Stimulated activated CD8-positive, alpha-beta memory T cell treated with anti-CD3 and anti-CD28 coated beads, Interleukin-15, amount 100 ng/mL, for 4 hours (primary cell): ENCODE data around the gene CIAO3.

Experiments used
- DNase-seq, 2 donors: peaks; one replicate each; pipeline ENCODE4 v3.0.0-alpha.2; 2020; ENCODE audit warnings: low read depth in 2 of 2

The CIAO3 gene

DNA sequence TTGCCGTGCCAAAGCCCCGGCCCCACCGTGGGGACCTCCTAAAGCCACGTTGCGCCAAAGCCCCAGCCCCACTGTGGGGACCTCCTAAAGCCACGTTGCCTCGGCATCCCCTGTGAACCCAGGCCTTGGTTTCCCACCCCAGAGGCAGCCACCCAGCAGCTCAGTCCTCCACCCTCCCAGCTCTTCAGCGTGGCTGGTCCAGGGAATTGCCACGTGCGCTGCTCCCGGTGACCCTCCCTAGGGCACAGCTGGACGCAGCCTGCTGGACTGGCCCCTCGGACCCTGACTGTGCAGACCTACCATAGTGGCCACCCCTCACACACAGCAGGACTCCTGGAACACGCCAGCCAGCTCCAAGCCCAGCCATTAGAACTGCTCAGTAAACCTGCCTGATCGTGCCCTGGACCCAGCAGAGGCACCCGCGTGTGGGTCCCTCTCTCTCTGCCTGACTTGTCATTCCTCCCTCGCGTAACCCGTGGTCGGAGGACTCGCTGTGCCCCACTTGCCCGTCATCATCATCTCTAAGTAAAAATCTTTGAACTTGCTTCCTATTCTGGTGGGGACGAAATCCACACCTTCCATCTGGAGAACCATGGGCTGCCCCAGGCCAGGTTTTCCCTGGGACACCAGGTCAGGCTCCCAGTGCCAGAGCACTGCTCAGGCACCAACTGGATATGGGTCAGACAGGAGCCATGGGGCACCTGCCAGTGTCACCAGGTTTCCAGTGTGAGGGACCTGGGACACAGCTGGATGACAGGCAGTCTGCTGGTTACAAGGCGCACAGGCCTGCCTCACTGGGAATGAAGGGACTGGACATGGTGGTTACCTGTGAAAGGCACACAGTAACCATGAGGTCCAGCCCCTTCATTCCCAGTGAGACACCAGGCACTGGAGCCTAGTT lies 5.6 kb downstream of the CIAO3 start:
- no peak for DNase-seq

DNA sequence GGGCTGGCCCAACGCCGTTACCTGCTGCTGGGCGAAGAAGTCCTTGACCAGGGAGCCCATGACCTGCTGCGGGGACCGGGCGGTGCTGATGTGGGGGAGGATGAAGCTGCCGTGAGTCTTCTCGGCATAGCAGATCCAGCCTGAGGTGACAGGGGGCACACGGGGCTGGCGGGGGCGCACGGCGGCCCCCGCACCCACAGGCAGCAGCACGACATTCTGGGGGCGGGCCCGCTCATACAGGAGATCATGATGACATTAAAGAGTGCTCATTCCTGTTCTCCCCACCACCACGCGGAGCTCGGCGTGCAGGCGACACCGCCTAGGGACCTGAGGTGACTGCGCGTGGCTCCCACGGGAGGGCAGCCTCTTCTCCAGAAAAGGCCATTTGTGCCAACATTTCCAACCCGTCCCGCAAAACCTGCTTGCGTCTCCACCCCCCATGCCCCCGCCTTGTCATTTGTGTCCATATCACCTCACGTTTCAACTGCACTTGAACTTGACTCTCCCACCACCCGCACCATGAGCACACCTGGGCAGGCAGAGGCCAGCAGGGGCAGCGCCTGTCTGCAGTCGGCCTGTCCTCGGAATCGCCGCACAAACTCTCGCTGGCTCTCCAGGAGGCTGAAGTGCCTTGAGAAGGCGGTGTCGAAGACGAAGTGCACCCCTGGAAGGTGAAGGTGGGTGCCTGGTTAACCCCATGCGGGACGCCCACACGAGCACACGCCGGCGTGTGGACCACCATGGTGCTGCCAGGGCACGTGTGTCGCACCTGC lies 6.4 kb downstream of the CIAO3 start:
- no peak for DNase-seq

DNA sequence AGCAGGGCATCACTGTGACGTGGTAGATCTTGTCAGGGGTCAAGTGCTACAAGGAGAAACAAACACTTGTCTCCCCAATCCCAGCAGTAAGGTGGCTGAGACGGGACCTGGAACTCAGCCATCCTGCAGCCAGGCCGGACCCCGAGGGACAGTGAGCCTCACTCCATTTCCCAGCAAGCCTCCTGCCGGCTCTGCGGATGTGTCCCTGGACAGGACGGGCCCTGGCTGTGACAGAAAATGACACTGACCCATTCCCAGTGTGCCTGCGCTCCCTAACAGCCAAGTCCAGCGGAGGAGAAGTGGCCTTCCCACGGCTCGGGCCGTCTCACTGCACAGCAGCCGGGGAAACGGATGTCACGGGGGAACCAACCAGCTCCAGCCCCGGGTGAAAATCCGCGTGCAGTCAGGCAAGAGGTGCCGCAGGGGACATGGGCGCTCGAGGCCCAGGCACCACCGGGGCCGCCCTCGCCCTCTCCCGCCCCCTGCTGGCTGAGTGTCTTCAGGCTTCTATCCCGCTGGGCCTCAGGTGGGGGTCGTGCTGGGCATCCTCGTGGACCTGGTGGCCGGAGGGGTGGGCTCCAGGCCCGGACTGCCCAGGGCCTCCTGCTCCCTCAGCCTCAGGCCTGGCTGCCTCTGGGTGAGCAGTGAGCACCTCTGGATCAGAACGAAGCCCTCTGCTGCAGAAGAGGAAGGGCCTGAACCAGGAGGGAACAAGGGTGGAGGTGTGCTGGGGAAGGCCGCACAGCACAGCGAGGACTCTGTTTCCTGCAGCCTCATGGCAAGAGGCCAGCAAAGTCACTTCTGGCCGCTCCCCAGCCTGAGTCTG lies 7.2 kb downstream of the CIAO3 start:
- no peak for DNase-seq

DNA sequence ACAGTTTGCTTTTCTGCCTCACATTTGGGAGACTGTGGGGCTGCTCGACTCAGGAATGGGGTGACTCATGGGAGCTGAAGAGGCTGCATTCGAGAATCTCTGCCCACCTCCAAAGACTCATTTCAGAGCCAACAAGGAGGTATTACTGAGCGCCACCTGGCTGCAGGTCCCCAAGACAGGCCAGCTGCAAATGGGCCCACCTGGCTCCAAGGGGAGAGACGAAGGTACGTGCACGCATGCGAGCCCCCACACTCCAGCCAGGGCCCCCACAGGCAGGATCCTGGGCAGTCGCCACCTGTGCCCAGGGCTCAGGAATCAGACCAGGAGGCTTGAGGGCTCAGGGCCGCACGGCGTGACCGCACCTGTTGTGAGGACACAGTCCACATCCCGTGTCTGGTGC lies 7.9 kb downstream of the CIAO3 start:
- no peak for DNase-seq

DNA sequence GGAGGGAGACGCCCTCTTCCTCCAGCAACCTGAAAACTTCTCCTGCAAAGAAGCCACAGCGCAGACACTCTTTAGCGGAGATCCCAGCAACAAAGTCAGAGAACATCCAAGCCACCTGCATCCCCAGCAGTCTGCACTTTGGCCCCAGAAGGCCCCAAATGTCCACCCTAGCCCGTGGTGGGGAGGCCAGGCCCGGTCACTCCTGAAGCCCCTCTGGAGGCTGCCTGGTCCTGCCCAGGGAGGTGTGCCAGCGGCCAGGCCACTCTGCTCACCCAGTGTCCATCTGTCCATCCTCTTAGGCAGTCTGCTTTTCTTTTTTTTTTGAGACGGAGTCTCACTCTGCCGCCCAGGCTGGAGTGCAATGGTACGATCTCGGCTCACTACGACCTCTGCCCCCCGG lies 8.5 kb downstream of the CIAO3 start:
- DNase-seq, result no peak

DNA sequence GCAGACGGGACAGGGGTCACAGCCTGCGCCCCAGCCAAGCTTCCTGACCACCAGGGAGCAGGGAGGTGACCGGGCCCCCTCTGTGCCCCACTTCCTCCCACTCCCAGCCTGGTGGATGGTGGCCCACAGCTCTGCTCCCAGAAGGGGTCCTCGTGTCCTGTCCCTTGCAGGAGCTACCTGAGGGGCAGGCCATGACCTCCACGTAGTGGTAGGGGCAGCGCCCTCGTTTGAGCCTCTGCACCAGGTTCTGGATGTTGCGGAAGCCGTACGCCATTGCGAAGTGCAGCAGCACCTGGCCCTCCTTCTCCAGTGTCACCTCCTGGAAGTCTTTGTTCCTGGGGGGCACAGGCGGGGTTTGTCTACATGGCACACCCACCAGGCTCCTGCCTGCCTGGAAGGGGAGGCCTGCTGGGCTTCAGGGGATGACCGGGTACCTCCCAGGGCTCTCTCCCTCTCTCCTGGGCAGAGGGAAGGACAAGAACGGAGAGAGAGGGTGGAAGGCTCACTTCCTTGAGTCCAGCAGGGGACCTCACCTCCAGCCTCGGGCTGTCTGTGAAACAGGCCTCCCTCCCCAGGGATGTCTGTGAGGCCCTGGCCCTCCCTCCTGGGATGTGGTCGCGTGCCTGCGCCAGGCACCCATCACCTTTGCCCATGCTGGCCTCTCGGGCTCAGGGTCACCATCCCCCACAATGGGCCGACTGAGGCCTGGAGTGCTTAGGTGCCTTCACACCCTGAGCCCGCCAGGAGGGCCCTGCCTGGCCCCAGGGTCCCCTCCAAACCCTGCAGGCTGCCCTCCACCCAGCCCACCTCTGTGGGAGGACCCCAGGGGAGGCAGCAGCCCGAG lies 9.9 kb downstream of the CIAO3 start:
- DNase-seq, result no peak

DNA sequence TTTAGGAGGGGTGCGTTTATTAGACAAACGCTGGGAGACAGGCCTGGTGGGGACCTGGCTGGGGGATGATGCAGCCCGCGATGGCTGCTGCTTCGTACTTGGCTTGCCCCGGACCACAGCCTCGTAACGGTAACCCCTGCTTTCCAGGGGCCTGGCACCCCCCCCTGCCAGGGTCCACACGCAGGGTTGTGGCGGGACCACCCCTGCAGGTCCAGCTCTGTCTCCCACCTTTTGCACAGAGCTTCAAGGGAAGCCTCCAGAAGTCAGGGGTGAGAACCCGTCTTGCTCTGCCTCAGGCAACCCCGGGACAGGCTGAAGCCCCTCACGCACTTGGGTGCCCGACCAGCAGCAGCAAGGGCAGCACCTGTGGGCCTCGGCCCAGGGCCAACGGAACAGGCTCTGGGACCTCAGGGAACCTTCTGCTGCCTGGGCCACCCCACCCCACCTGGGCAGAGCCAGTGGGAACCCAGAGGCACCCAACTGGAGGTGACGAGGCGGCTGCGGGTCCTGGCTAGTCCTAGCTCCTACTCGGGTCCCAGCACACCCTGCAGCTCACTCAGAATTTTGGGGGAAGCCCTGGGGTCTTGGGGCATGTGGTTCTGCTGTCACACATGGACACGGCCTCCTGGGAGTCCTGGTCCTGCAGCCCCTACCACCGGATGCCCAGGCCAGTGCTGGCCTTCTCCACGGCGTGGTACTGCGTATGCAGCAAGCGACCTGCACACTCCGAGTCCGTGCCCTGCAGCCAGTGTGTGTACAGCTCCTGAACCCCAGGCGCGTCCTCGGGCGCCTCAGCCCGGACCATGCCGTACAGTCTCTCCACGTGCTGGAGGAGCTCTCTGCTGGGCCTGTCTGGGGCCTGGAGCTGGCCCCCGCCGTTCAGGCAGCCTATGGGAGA lies 10.8 kb downstream of the CIAO3 start:
- no peak for DNase-seq

DNA sequence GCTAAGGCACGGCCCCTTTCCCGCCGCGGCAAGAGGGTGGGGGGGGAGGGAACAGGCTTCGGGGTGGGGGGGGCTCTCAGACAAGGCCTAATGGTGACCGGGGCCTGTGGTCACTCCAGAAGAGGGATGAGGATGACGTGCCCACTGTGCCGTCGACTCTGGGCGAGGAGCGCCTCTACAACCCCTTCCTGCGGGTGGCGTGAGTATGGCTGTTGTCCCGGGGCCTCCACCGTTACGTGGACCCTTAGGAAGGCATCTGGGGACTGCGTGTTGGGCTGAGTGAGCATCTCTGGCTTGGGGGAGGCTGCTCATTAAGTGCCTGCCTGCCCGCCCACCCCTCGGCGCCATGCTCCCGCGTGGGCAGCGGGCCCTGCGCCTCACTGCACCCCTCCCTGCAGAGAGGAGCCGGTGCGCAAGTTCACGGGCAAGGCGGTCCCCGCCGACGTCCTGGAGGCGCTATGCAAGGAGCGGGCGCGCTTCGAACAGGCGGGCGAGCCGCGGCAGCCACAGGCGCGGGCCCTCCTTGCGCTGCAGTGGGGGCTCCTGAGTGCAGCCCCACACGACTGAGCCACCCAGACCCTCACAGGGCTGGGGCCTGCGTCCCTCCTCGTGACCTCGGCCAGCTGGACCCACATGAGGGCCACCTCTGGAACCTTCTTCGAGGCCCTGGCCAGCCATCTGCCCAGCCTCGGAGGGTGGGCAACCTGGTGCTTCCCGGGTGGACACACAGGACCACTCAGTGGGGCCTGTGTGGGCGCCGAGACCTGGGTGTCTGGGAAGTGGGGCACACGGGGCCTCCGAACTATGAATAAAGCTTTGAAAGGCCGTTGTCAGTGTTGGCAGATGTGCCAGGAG lies 11.7 kb downstream of the CIAO3 start:
- no peak for DNase-seq

DNA sequence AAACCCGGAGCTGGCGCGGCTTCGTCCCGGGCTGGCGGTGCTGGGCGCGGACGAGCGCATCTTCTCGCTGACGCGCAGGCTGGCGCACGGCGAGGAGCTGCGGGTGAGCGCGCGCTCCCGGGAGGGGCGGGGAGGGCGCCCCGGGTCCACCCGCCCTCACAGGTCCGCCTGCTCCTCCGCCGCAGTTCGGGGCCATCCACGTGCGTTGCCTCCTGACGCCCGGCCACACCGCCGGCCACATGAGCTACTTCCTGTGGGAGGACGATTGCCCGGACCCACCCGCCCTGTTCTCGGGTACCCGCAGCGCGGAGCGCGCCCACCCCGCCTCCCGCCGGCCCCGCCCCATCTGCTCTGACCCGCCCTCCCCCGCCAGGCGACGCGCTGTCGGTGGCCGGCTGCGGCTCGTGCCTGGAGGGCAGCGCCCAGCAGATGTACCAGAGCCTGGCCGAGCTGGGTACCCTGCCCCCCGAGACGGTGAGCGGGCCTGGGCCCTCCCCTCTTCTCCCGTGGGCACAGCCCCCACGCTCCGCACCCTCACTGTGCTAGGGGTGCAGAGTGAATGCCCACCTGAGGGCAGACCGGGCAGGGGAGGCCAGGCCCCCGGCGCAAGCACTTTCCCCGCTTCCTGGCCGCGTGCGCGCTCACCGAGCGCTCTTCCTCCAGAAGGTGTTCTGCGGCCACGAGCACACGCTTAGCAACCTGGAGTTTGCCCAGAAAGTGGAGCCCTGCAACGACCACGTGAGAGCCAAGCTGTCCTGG lies 12.5 kb downstream of the CIAO3 start:
- DNase-seq, result peak in 1 of 2 donors; percentile 49

DNA sequence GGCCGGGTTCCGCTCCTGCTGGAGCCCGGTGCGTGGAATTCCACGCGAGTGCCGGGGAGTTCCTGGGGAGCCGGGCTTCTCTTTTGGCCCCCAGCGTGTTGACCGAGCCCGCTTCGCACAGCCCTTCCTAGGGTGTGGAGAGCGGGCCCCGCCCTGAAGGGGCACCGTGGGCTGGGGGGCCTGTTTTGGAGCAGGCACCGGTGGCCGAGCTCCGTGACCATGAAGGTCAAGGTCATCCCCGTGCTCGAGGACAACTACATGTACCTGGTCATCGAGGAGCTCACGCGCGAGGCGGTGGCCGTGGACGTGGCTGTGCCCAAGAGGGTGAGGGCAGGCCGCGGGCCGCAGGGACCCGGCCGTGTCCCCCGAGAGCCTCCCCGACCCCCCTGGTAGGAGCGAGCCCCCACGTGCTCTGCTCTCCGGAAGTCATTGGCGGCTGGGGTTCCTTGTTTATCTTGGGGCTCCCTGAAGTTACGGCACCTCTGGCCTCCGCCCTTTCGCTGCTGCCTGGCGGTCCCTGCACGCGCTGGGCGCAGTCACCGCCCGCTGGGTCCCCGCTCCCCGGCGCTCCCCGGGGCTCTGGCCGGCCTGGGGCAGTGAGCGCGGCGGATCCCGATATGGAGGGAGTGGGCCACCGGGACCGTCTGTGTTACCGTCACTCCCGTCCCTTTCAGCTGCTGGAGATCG lies 13.4 kb downstream of the CIAO3 start:
- DNase-seq, result no peak

DNA sequence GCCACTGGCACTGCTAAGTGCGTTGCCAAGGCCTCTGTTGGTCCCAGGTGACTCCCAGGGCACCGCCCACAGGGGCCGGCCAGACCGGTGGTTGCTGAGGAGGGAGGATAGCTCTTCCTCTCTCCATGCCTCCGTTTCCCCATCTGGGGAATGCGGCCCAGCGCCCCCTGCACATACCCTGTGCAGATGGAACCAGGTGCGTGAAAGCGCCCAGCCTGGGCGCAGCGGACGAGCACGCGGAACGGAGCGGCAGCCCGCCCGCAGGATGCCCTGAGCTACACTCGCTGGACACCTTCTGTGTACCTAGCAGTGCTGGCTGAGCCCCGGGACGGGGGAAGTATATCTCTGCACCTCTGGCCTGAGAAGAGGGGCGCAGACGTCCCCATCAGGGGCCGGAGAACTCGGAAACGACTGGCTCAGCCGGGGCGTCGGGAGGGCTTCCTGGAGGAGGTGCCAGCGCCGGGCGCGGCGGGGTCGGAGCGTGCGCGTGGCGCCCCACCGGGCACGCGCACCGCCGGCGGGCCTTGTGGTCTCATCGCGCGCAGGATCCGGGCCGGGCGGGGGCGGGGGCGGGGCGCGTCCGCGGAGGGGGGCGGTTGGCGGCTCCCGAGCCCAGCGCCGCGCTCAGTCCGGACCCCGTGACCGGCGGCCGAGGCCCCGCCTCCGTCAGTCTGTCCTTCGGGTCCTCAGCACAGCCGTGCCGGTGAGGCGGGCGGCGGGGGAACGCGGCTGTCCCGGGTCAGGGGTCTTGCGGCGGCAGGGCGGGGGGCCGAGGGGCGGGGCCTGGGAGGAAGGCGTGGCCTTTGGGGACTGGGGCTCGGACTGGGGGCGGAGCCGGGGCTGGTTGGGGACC lies 14.1 kb downstream of the CIAO3 start, which contains the start of the genes CCDC78 and HAGHL:
TSS of gene CCDC78 (minus strand) at position 6 of the 853 bp plus-strand sequence. CDS start 76 bp downstream, outside the sequence.
TSS of gene HAGHL (plus strand) at position 669 of the 853 bp plus-strand sequence. CDS start 404 bp downstream, outside the sequence.
- peak; percentile 37 to 45 for DNase-seq

DNA sequence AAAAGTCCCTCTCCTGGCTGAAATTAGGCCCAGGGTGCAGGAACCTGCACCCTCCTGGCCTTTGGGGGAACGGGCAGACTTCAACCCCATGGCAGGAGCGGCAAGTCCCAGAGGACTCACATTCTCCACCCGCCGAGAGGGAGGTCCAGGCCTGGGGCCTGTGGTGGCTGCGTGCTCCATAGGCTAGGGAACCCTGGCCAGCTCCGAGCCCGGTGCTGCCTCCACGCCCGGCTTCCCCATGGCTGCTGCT lies 14.7 kb downstream of the CIAO3 start:
- no peak for DNase-seq

DNA sequence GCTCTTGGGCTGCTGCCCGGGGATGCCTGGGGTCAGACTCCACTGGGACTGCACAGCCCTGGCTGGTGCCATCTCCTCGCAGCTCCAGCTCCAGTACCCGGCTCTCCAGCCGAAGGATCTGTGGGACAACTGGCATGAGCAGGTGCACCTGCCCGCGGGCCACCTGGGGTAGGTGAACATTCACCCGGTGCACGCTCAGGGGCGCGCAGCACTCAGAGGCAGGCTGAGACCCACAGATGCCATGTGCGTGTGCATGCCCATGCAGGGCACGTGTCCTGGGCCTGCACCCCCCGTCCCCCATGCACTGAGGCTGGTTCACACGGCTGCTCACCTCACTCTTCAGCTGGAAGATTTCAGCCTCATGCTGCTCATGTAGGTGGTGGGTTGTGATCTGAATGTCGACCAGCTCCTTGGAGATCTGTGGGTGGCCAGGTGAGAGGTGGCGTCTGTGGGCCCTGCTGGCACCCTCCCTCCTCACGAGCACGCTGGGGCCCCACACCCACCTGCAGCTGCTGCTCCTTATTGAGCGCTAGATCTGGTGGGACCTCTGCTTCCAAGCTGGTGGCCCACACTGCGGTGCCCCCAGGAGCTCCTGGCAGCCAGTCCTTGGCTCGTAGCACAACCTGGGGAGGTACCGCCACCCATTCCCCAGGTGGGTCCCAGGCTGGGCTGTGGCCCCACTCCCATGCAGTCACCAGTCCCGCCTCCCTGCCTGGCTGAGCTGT lies 15.2 kb downstream of the CIAO3 start:
- DNase-seq, result no peak

DNA sequence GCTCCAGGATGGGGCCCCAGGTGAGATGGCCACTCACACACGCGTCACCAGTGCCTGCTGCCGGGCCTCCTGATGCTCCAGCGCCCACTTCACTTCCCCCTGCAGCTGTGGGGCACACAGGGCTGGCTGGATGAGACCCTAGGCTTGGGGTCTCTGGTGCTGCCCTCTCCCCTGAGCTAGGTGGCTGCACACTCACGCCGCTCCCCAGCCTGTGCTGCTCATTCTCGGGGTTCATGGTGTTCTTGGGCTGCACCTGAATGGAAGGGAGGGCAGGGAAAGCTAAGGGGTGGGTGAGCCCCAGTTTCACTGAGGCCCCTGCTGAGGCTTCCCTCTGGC lies 15.8 kb downstream of the CIAO3 start:
- DNase-seq, result no peak

DNA sequence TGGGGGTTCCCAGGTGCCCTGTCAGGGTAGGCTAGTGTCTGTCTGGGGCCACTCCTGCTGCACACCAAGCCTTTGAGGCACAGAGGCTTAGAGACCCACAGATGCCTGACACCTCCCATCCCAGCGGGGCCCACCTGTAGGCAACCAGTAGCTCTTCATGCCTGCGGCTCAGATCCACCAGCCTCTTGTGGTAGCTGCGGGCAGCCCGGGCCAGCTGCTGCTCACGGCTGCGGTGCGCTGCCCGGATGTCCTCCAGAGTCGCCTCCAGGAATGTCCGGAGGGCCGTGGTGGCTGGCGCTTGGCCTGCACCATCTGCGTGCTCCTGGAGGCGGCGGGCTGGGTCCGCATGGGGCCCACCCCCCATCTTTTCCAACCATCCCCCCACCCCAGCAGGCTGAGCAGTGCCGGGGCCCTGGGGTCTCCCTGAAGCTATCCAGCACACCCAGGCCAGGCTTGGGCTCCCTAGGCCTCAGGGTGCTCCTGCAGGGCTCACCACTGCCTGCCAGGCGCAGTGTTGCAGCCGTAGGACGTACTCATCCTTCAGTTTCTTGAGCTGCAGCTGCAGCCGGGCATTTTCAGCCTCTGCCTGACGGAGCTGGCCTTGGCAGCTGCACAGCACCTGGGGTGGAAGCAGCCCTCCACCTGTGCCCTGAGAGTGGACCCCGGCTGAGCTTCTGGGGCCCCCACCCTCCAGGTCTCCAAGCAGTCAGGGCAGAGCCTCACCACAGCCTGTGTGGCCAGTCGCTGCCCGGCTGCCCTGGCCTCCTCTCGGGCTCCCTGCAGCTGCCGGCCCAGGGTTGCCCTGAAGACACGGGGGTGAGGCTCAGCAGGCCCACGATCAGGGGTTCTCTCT lies 16.4 kb downstream of the CIAO3 start:
- no peak for DNase-seq
